IMR-90 (cell line): ENCODE measurements around the gene MRPL21. TPM values are rescaled to one million over a fixed set of nuclear protein-coding genes. Genes with fewer than 3 reads are reported as not detected.

ENCODE experiments used
- ATAC-seq: fragments of 200-7000 bp; cut with Tn5 transposase; 2 replicates; pipeline ENCODE4 v1.9.1; 2020; ENCODE audit warnings: low read depth, mild to moderate bottlenecking, moderate library complexity
- BruUV-seq: library from RNA; stranded (reverse); fragments of 400-500 nt; replicated peaks from 2 replicates; lab custom pipeline; 2021; lab: Mats Ljungman, UMichigan
- CTCF ChIA-PET: fragments of 300-600 bp; formaldehyde crosslinking; extraction: SDS; loops from one replicate; lab custom pipeline; 2021; ENCODE audit warnings: antibody characterized with exemption; lab: Yijun Ruan, JAX
- POLR2A ChIA-PET: fragments of 300-600 bp; sonication (Branson Sonifier 250); formaldehyde crosslinking; loops from one replicate; lab custom pipeline; 2022; ENCODE audit warnings: antibody characterized with exemption; ENCODE audit not compliant: unreplicated experiment; lab: Charles Lee
- DNase-seq: peaks from one replicate; pipeline ENCODE4 v3.0.0; 2013
- H2AFZ ChIP-seq: replicated peaks from 2 replicates; pipeline ENCODE3; 2013; ENCODE audit warnings: low read length, mild to moderate bottlenecking; ENCODE audit not compliant: poor library complexity
- H2AK5ac ChIP-seq: 2 replicates; pipeline ENCODE4 v1.6.1; 2013; ENCODE audit warnings: low read depth, low read length, inconsistent platforms
- H2AK9ac ChIP-seq: replicated peaks from 2 replicates; pipeline ENCODE3; 2013; ENCODE audit warnings: mild to moderate bottlenecking, low read depth, low read length, moderate library complexity; ENCODE audit not compliant: poor library complexity
- H2BK120ac ChIP-seq: 2 replicates; pipeline ENCODE4 v1.6.1; 2013; ENCODE audit warnings: low read depth, low read length, inconsistent platforms
- H2BK15ac ChIP-seq: 3 replicates; pipeline ENCODE4 v1.6.1; 2013; ENCODE audit warnings: low read depth, low read length, inconsistent platforms
- H2BK20ac ChIP-seq: 2 replicates; pipeline ENCODE4 v1.6.1; 2013; ENCODE audit warnings: low read depth, mild to moderate bottlenecking, inconsistent platforms, low read length, moderate library complexity
- H2BK5ac ChIP-seq: 2 replicates; pipeline ENCODE4 v1.6.1; 2013; ENCODE audit warnings: mild to moderate bottlenecking, low read depth, low read length, inconsistent platforms; ENCODE audit not compliant: poor library complexity, severe bottlenecking
- H3K14ac ChIP-seq: replicated peaks from 2 replicates; pipeline ENCODE4 v1.6.1; 2013; ENCODE audit warnings: low read depth, low read length, inconsistent platforms
- H3K18ac ChIP-seq: 2 replicates; pipeline ENCODE4 v1.6.1; 2013; ENCODE audit warnings: low read depth, low read length, control low read depth
- H3K23ac ChIP-seq: 2 replicates; pipeline ENCODE4 v1.6.1; 2013; ENCODE audit warnings: low read depth, low read length, inconsistent platforms
- H3K27ac ChIP-seq: 2 replicates; pipeline ENCODE4 v1.5.1; 2013; ENCODE audit warnings: mild to moderate bottlenecking, control low read depth, low read length; ENCODE audit not compliant: insufficient read depth
- H3K27me3 ChIP-seq: 2 replicates; pipeline ENCODE4 v1.6.1; 2013; ENCODE audit warnings: low read length; ENCODE audit not compliant: control insufficient read depth, insufficient read depth
- H3K36me3 ChIP-seq: 2 replicates; pipeline ENCODE4 v1.6.1; 2013; ENCODE audit warnings: low read length, mixed read lengths; ENCODE audit not compliant: control insufficient read depth, insufficient read depth
- H3K4ac ChIP-seq: 2 replicates; pipeline ENCODE4 v1.6.1; 2013; ENCODE audit warnings: low read depth, low read length, inconsistent platforms
- H3K4me1 ChIP-seq: 2 replicates; pipeline ENCODE4 v1.6.1; 2013; ENCODE audit warnings: low read length, mixed read lengths; ENCODE audit not compliant: control insufficient read depth, insufficient read depth
- H3K4me2 ChIP-seq: 2 replicates; pipeline ENCODE4 v1.6.1; 2013; ENCODE audit warnings: low read depth, mild to moderate bottlenecking, control low read depth, low read length, moderate library complexity
- H3K4me3 ChIP-seq: 2 replicates; pipeline ENCODE4 v1.5.1; 2013; ENCODE audit warnings: low read depth, mild to moderate bottlenecking, control low read depth, low read length, moderate library complexity; ENCODE audit not compliant: insufficient read depth
- H3K56ac ChIP-seq: 2 replicates; pipeline ENCODE4 v1.6.1; 2013; ENCODE audit warnings: low read length, inconsistent platforms; ENCODE audit not compliant: insufficient read depth; ENCODE audit errors: extremely low read depth
- H3K79me1 ChIP-seq, 2 experiments: 2 replicates each; pipeline ENCODE4 v1.6.1; 2013; ENCODE audit warnings: low read length in 2 of 2, inconsistent platforms in 1 of 2, low read depth in 1 of 2
- H3K9ac ChIP-seq: 2 replicates; pipeline ENCODE4 v1.6.1; 2013; ENCODE audit warnings: low read depth, low read length, control low read depth
- H3K9me1 ChIP-seq: 2 replicates; pipeline ENCODE4 v1.6.1; 2013; ENCODE audit warnings: low read length, inconsistent platforms; ENCODE audit not compliant: insufficient read depth
- H3K9me3 ChIP-seq: 2 replicates; pipeline ENCODE4 v1.6.1; 2013; ENCODE audit warnings: low read length; ENCODE audit not compliant: control insufficient read depth, insufficient read depth
- H4K20me1 ChIP-seq: 2 replicates; pipeline ENCODE4 v1.6.1; 2013; ENCODE audit warnings: low read length, inconsistent platforms; ENCODE audit not compliant: insufficient read depth
- H4K5ac ChIP-seq: 2 replicates; pipeline ENCODE4 v1.6.1; 2013; ENCODE audit warnings: mild to moderate bottlenecking, low read depth, low read length, control low read depth
- H4K8ac ChIP-seq, 2 experiments: 2 replicates each; pipeline ENCODE4 v1.6.1; 2013; ENCODE audit warnings: low read depth in 2 of 2, low read length in 2 of 2, control low read depth in 1 of 2, inconsistent platforms in 1 of 2
- H4K91ac ChIP-seq: 2 replicates; pipeline ENCODE4 v1.6.1; 2013; ENCODE audit warnings: low read depth, low read length, inconsistent platforms; ENCODE audit not compliant: insufficient read depth
- CEBPB ChIP-seq: IDR thresholded peaks from 2 replicates; pipeline ENCODE4 v1.6.1; 2012; ENCODE audit warnings: low read depth, low read length, improper control_type of control experiment
- CHD1 ChIP-seq: IDR thresholded peaks from 2 replicates; pipeline ENCODE4 v1.6.1; 2012; ENCODE audit warnings: low read depth, low read length, improper control_type of control experiment
- ELK1 ChIP-seq: fragments of 150-350 bp; IDR thresholded peaks from 2 replicates; pipeline ENCODE4 v1.6.1; 2016; ENCODE audit warnings: low read depth, mild to moderate bottlenecking, low read length, moderate library complexity, borderline replicate concordance
- FOS ChIP-seq: fragments of 150-350 bp; IDR thresholded peaks from 2 replicates; pipeline ENCODE4 v1.6.1; 2016; ENCODE audit warnings: low read depth, low read length
- MXI1 ChIP-seq: IDR thresholded peaks from 2 replicates; pipeline ENCODE4 v1.6.1; 2012; ENCODE audit warnings: low read depth, mild to moderate bottlenecking, low read length, moderate library complexity, borderline replicate concordance
- NFE2L2 ChIP-seq: fragments of 150-350 bp; IDR thresholded peaks from 2 replicates; pipeline ENCODE4 v1.6.1; 2016; ENCODE audit warnings: low read depth, mild to moderate bottlenecking, low read length
- POLR2A ChIP-seq: IDR thresholded peaks from 2 replicates; pipeline ENCODE4 v1.6.1; 2012; ENCODE audit warnings: mild to moderate bottlenecking, low read depth, low read length
- RAD21 ChIP-seq: IDR thresholded peaks from 2 replicates; pipeline ENCODE4 v1.6.1; 2012; ENCODE audit warnings: low read length, improper control_type of control experiment
- RCOR1 ChIP-seq: IDR thresholded peaks from 2 replicates; pipeline ENCODE4 v1.6.1; 2012; ENCODE audit warnings: mild to moderate bottlenecking, low read length, improper control_type of control experiment; ENCODE audit not compliant: insufficient replicate concordance
- SMC3 ChIP-seq: fragments of 150-350 bp; IDR thresholded peaks from 2 replicates; pipeline ENCODE4 v1.6.1; 2016; ENCODE audit warnings: low read depth, mild to moderate bottlenecking, antibody characterized with exemption, low read length, moderate library complexity
- USF2 ChIP-seq: fragments of 150-350 bp; IDR thresholded peaks from 2 replicates; pipeline ENCODE4 v1.6.1; 2017; ENCODE audit warnings: mild to moderate bottlenecking, antibody characterized with exemption, low read length, low read depth
- WGBS, 2 experiments: methylation state at CpG; one replicate each; pipeline versions ENCODE4 v1.1.5 to v1.1.7; 2013; ENCODE audit warnings: missing lambda C conversion rate in 2 of 2; ENCODE audit not compliant: insufficient read length in 1 of 2; ENCODE audit errors: extremely low coverage in 2 of 2; 5-methylcytosine and 5-hydroxymethylcytosine counted together
- dilution Hi-C: fragments of 300-500 bp; cut with HindIII; formaldehyde crosslinking; loops from one replicate; pipeline ENCODE4 v1.14.3; 2018; ENCODE audit warnings: low sequenced_read_pairs; ENCODE audit not compliant: unreplicated experiment
- in situ Hi-C: fragments of 300-500 bp; cut with MboI; formaldehyde crosslinking; loops from 3 replicates; pipeline ENCODE4 v1.14.3; 2019; ENCODE audit warnings: low sequenced_read_pairs, inconsistent platforms, mixed read lengths
- intact Hi-C: fragments of 100-400 bp; cut with micrococcal nuclease; formaldehyde crosslinking; loops from 2 replicates; pipeline ENCODE4 v1.10.0; 2022
- polyA plus RNA-seq, 3 experiments: library from polyadenylated mRNA; depleted of rRNA; stranded (reverse); fragments of >200 nt; gene quantifications; 2 replicates each; pipeline ENCODE4 v1.2.3, GENCODE V29; 2012; ENCODE audit warnings: low replicate concordance in 1 of 3
- total RNA-seq: library from RNA; depleted of rRNA; stranded (reverse); fragments of >200 nt; gene quantifications from 2 replicates; pipeline ENCODE4 v1.2.3, GENCODE V29; 2012

MRPL21 gene
- total and polyA plus RNA-seq, 2 of the 4 experiments (the other 2 are of a cell fraction): 19.2 to 26.3 TPM

- Histone ChIP-seq H4K8ac (no peak overlapping the region), H4K20me1 (peaks cover 6% of the 10 kb centered on the region; the same call in 1 of the 2 replicates), H3K56ac (no peak overlapping the region), H3K36me3 (peaks cover 55% of the 10 kb centered on the region), H3K27ac (no peak overlapping the region), H2BK15ac (no peak overlapping the region), H3K9ac (no peak overlapping the region), H3K9me3 (no peaks in the 10 kb centered on the region), H3K4me2 (no peak overlapping the region), H3K18ac (no peak overlapping the region), H3K14ac (no peak overlapping the region), H3K23ac (no peak overlapping the region), H2AK5ac (no peak overlapping the region), H2BK20ac (no peak overlapping the region), H3K9me1 (no peaks in the 10 kb centered on the region), H3K4me1 (no peaks in the 10 kb centered on the region; the same call in 1 of the 2 replicates), H3K27me3 (no peaks in the 10 kb centered on the region), H2BK5ac (no peak overlapping the region), H3K79me1 (peaks cover 0 to 15% of the 10 kb centered on the region in 2 experiments), H3K4me3 (no peak overlapping the region), H2AFZ (no peak overlapping the region), H3K4ac (no peak overlapping the region), H4K91ac (no peak overlapping the region), H2BK120ac (no peak overlapping the region), H4K5ac (no peak overlapping the region), H2AK9ac (no peak overlapping the region)
- in situ Hi-C loops: no loop called here
- dilution Hi-C loops: no loop called here
- 92% methylated on average over 16 of the region's 23 CpGs; no CpG with 5 or more reads in 1 of the 2 experiments for WGBS, 2 experiments
- DNase-seq (no peak), ATAC-seq (no peak)
- no TSS peak for BruUV-seq
- intact Hi-C loops: no loop called here
- CTCF ChIA-PET: no interaction called here
- TF ChIP-seq MXI1 (no peak), ELK1 (no peak), CEBPB (no peak), RAD21 (no peak), FOS (no peak), POLR2A (no peak), SMC3 (no peak), USF2 (no peak), NFE2L2 (no peak), RCOR1 (no peak), CHD1 (no peak)
- POLR2A ChIA-PET: no interaction called here
Measured at GRCh38 chr11:68896171-68896959, 7.3 kb downstream of the MRPL21 start.
